A549 (cell line): Measurements from ENCODE around the gene JAML. TPM values are rescaled to one million over a fixed set of nuclear protein-coding genes. Genes with fewer than 3 reads are reported as not detected.

Experiments
- ATAC-seq, 2 experiments: fragments of 200-7000 bp in 1 of 2; fragments of >200 bp in 1 of 2; cut with Nextera tagmentation in 1 of 2; cut with Tn5 transposase in 1 of 2; 3 replicates each; pipeline versions ENCODE4 v1.8.0 to v1.9.1; 2018 to 2020; ENCODE audit warnings: mild to moderate bottlenecking in 1 of 2, moderate library complexity in 1 of 2
- CTCF ChIA-PET: fragments of 300-600 bp; sonication (Branson Sonifier 250); formaldehyde crosslinking; extraction: SDS; loops from one replicate; lab custom pipeline; 2021; ENCODE audit warnings: antibody characterized with exemption, inconsistent platforms; lab: Yijun Ruan, JAX
- POLR2A ChIA-PET: fragments of 350-600 bp; formaldehyde crosslinking; extraction: SDS; loops from one replicate; lab custom pipeline; 2021; ENCODE audit warnings: antibody characterized with exemption, inconsistent platforms; lab: Yijun Ruan, JAX
- DNase-seq, 2 experiments: peaks; one replicate each; pipeline versions ENCODE4 v3.0.0 to v3.0.0-alpha.2; 2011 to 2016; ENCODE audit warnings: low read depth in 1 of 2, low spot score in 1 of 2
- FAIRE-seq: peaks from 2 replicates; lab custom pipeline; 2011; peaks lifted over from hg19 to GRCh38; lab: Jason Lieb, UNC
- H3K27ac ChIP-seq, 2 experiments: fragments of >200 bp; sonication (Bioruptor Twin); formaldehyde crosslinking; 3 replicates each; pipeline ENCODE4 v1.5.1; 2016 to 2017
- H3K4me1 ChIP-seq: fragments of >200 bp; sonication (Bioruptor Twin); formaldehyde crosslinking; 3 replicates; pipeline ENCODE4 v1.6.1; 2016
- H3K4me2 ChIP-seq: fragments of >200 bp; sonication (Bioruptor Twin); formaldehyde crosslinking; 3 replicates; pipeline ENCODE4 v1.6.1; 2016
- H3K4me3 ChIP-seq: fragments of >200 bp; sonication (Bioruptor Twin); formaldehyde crosslinking; 3 replicates; pipeline ENCODE4 v1.5.1; 2016
- H3K9me3 ChIP-seq: fragments of >200 bp; sonication (Bioruptor Twin); formaldehyde crosslinking; 3 replicates; pipeline ENCODE4 v1.6.1; 2016
- BCL3 ChIP-seq: fragments of >200 bp; sonication (Bioruptor Twin); formaldehyde crosslinking; IDR thresholded peaks from 3 replicates; pipeline ENCODE4 v1.6.1; 2016
- CBX2 ChIP-seq: fragments of 200-600 bp; sonication (generic); IDR thresholded peaks from 2 replicates; pipeline ENCODE4 v1.6.1; 2016; ENCODE audit warnings: low read depth, mild to moderate bottlenecking, borderline replicate concordance
- CBX8 ChIP-seq: fragments of 200-600 bp; sonication (generic); IDR thresholded peaks from 2 replicates; pipeline ENCODE4 v1.6.1; 2016
- CEBPB ChIP-seq, 2 experiments: fragments of >200 bp in 1 of 2; sonication (Bioruptor Twin) in 1 of 2; formaldehyde crosslinking in 1 of 2; IDR thresholded peaks; 2 replicates each; pipeline ENCODE4 v1.6.1; 2012 to 2016
- CHD2 ChIP-seq: fragments of 150-350 bp; IDR thresholded peaks from 2 replicates; pipeline ENCODE4 v1.6.1; 2014; ENCODE audit warnings: low read length; ENCODE audit not compliant: partially characterized antibody
- CHD4 ChIP-seq: fragments of 200-600 bp; sonication (generic); IDR thresholded peaks from 2 replicates; pipeline ENCODE4 v1.6.1; 2016; ENCODE audit warnings: antibody characterized with exemption, mild to moderate bottlenecking, borderline replicate concordance
- CTCF ChIP-seq: fragments of >200 bp; sonication (Bioruptor Twin); formaldehyde crosslinking; IDR thresholded peaks from 3 replicates; pipeline ENCODE4 v1.5.1; 2016
- EHMT2 ChIP-seq: fragments of 200-600 bp; sonication (generic); IDR thresholded peaks from 2 replicates; pipeline ENCODE4 v1.6.1; 2016; ENCODE audit warnings: antibody characterized with exemption, low read depth, mild to moderate bottlenecking, moderate library complexity
- ELK1 ChIP-seq: fragments of 150-350 bp; IDR thresholded peaks from 2 replicates; pipeline ENCODE4 v1.6.1; 2014; ENCODE audit warnings: low read depth, mild to moderate bottlenecking, low read length
- EP300 ChIP-seq, 2 experiments: fragments of >200 bp; sonication (Bioruptor Twin); formaldehyde crosslinking; IDR thresholded peaks; 2 replicates in 1 of 2; 3 replicates in 1 of 2; pipeline ENCODE4 v1.6.1; 2016 to 2017
- ESRRA ChIP-seq: fragments of 150-350 bp; IDR thresholded peaks from 2 replicates; pipeline ENCODE4 v1.6.1; 2014; ENCODE audit warnings: mild to moderate bottlenecking, low read length, borderline replicate concordance
- FOSB ChIP-seq: fragments of 250-450 bp; sonication (Bioruptor Pico); IDR thresholded peaks from 2 replicates; pipeline ENCODE4 v1.5.0; 2020; ENCODE audit warnings: mild to moderate bottlenecking, moderate library complexity
- FOXS1 ChIP-seq: fragments of 250-450 bp; sonication (Bioruptor Pico); IDR thresholded peaks from 2 replicates; pipeline ENCODE4 v1.5.0; 2020; ENCODE audit warnings: mild to moderate bottlenecking, moderate library complexity
- HDAC2 ChIP-seq: fragments of 200-600 bp; sonication (generic); IDR thresholded peaks from 2 replicates; pipeline ENCODE4 v1.6.1; 2016
- HES2 ChIP-seq: fragments of >200 bp; sonication (Bioruptor Twin); formaldehyde crosslinking; IDR thresholded peaks from 2 replicates; pipeline ENCODE4 v1.6.1; 2016
- HOXA7 ChIP-seq: fragments of 250-450 bp; sonication (Bioruptor Pico); IDR thresholded peaks from 2 replicates; pipeline ENCODE4 v1.5.0; 2020; ENCODE audit warnings: mild to moderate bottlenecking, moderate library complexity
- HOXB5 ChIP-seq: fragments of 250-450 bp; sonication (Bioruptor Pico); IDR thresholded peaks from 2 replicates; pipeline ENCODE4 v1.5.0; 2020; ENCODE audit warnings: mild to moderate bottlenecking, moderate library complexity
- JUN ChIP-seq, 2 experiments: fragments of >200 bp; sonication (Bioruptor Twin); formaldehyde crosslinking; IDR thresholded peaks; 2 replicates in 1 of 2; 3 replicates in 1 of 2; pipeline ENCODE4 v1.6.1; 2016 to 2017
- JUNB ChIP-seq: fragments of >200 bp; sonication (Bioruptor Twin); formaldehyde crosslinking; IDR thresholded peaks from 2 replicates; pipeline ENCODE4 v1.6.1; 2016
- KDM1A ChIP-seq: fragments of 200-600 bp; sonication (generic); IDR thresholded peaks from 2 replicates; pipeline ENCODE4 v1.6.1; 2016; ENCODE audit warnings: low read depth, mild to moderate bottlenecking
- KDM5A ChIP-seq: fragments of 200-600 bp; sonication (generic); IDR thresholded peaks from 2 replicates; pipeline ENCODE4 v1.6.1; 2016; ENCODE audit warnings: antibody characterized with exemption, mild to moderate bottlenecking
- MAX ChIP-seq: IDR thresholded peaks from 2 replicates; pipeline ENCODE4 v1.6.1; 2012
- NPAS2 ChIP-seq: fragments of 250-450 bp; sonication (Bioruptor Pico); IDR thresholded peaks from 2 replicates; pipeline ENCODE4 v1.8.0; 2022; ENCODE audit warnings: mild to moderate bottlenecking, moderate library complexity, borderline replicate concordance
- NR3C1 ChIP-seq: fragments of >200 bp; sonication (Bioruptor Twin); formaldehyde crosslinking; IDR thresholded peaks from 3 replicates; pipeline ENCODE4 v1.6.1; 2017
- PHF8 ChIP-seq: fragments of 200-600 bp; sonication (generic); IDR thresholded peaks from 2 replicates; pipeline ENCODE4 v1.6.1; 2016; ENCODE audit warnings: low read depth, mild to moderate bottlenecking, antibody characterized with exemption, moderate library complexity, borderline replicate concordance
- POLR2AphosphoS2 ChIP-seq: conservative IDR thresholded peaks from 2 replicates; pipeline ENCODE4 v1.6.1; 2012; ENCODE audit warnings: low read length, improper control_type of control experiment, inconsistent platforms
- RAD21 ChIP-seq, 2 experiments: fragments of >200 bp in 1 of 2; sonication (Bioruptor Twin) in 1 of 2; formaldehyde crosslinking in 1 of 2; IDR thresholded peaks in 1 of 2; conservative IDR thresholded peaks in 1 of 2; 2 replicates in 1 of 2; 3 replicates in 1 of 2; pipeline ENCODE4 v1.6.1; 2012 to 2018; ENCODE audit warnings: inconsistent platforms in 1 of 2
- RARB ChIP-seq: fragments of 250-450 bp; sonication (Bioruptor Pico); IDR thresholded peaks from 2 replicates; pipeline ENCODE4 v1.8.0; 2021; ENCODE audit warnings: mild to moderate bottlenecking, moderate library complexity
- ZC3H11A ChIP-seq: fragments of 450-650 bp; IDR thresholded peaks from 2 replicates; pipeline ENCODE4 v1.6.1; 2014; ENCODE audit warnings: antibody characterized with exemption, mild to moderate bottlenecking
- ZFP36 ChIP-seq: fragments of 450-650 bp; IDR thresholded peaks from 2 replicates; pipeline ENCODE4 v1.6.1; 2014; ENCODE audit warnings: borderline replicate concordance; ENCODE audit not compliant: partially characterized antibody
- ZNF302 ChIP-seq: fragments of 250-450 bp; sonication (Bioruptor Pico); IDR thresholded peaks from 2 replicates; pipeline ENCODE4 v1.9.0; 2021; ENCODE audit warnings: inconsistent platforms, mild to moderate bottlenecking, moderate library complexity
- ZSCAN20 ChIP-seq: fragments of 250-450 bp; sonication (Bioruptor Pico); IDR thresholded peaks from 2 replicates; pipeline ENCODE4 v1.8.0; 2022; ENCODE audit warnings: mild to moderate bottlenecking, moderate library complexity
- WGBS: methylation state at CpG from one replicate; pipeline ENCODE4 v1.1.6; 2017; ENCODE audit errors: missing lambda C conversion rate; 5-methylcytosine and 5-hydroxymethylcytosine counted together
- polyA plus RNA-seq, 4 experiments: library from polyadenylated mRNA; depleted of rRNA in 3 of 4; stranded (reverse); fragments of >200 nt; fragmentation: RNase III in 1 of 4; extraction: RNeasy Plus Mini Kit Qiagen cat#74134 plus additional on column Dnase treatment in 1 of 4; gene quantifications; 2 replicates in 3 of 4; 3 replicates in 1 of 4; pipeline ENCODE4 v1.2.3, GENCODE V29; 2011 to 2017

Gene JAML
- polyA plus RNA-seq, 2 of the 4 experiments (the other 2 are of a cell fraction), result not detected

- Histone ChIP-seq H3K4me3 (no peak overlapping the region), H3K4me1 (no peaks in the 10 kb centered on the region), H3K4me2 (no peak overlapping the region), H3K9me3 (no peaks in the 10 kb centered on the region), H3K27ac (no peak overlapping the region)
- CTCF ChIA-PET, result interaction anchor here (1.1 to 1.7 kb wide), 2 partner anchors 10 to 14 kb away, joined by 3 to 8 read pairs; no protein-coding TSS in a partner anchor
- no peak for FAIRE-seq
- DNase-seq, result no peak
- POLR2A ChIA-PET, result no interaction called here
- ATAC-seq, result no peak
- no peak for TF ChIP-seq BCL3
- no peak for TF ChIP-seq NR3C1
- no peak for TF ChIP-seq HDAC2
- TF ChIP-seq HOXB5, result no peak
- TF ChIP-seq RARB (CRISPR knock-in tag), result no peak
- no peak for TF ChIP-seq ELK1
- no peak for TF ChIP-seq FOXS1 (CRISPR knock-in tag)
- no peak for TF ChIP-seq FOSB (CRISPR knock-in tag)
- no peak for TF ChIP-seq CTCF
- no peak for TF ChIP-seq HOXA7
- no peak for TF ChIP-seq CHD4
- no peak for TF ChIP-seq CBX8
- no peak for TF ChIP-seq ZC3H11A
- TF ChIP-seq RAD21 (conservative IDR thresholded peaks at IDR 0.05 in 1 of 2, IDR thresholded peaks at IDR 0.05 in 1 of 2), result no peak
- TF ChIP-seq PHF8, result no peak
- TF ChIP-seq ZNF302 (CRISPR knock-in tag), result no peak
- TF ChIP-seq EP300 (IDR thresholded peaks at IDR 0.05), result no peak
- no peak for TF ChIP-seq CBX2
- no peak for TF ChIP-seq POLR2AphosphoS2
- WGBS, result 55% methylated on average over 7 of the region's 7 CpGs
Observed at GRCh38 chr11:118212131-118212725, 12.6 kb downstream of the JAML start.

GRCh38 chr11:118211006-118211405 lies 13.8 kb downstream of the JAML start:
- H3K4me3 ChIP-seq, result no peak overlapping the region
- no peak for DNase-seq
- no peaks in the 10 kb centered on the region for H3K9me3 ChIP-seq
- ChIA-PET POLR2A (no interaction called here), CTCF (interaction anchor here (1.0 to 1.7 kb wide), 2 partner anchors 11 to 13 kb away, joined by 4 to 8 read pairs; no protein-coding TSS in a partner anchor)
- H3K4me2 ChIP-seq, result no peak overlapping the region
- TF ChIP-seq NPAS2 (CRISPR knock-in tag) (no peak), JUNB (no peak), ZFP36 (no peak), RARB (CRISPR knock-in tag) (no peak), CBX8 (no peak), CEBPB (IDR thresholded peaks at IDR 0.05) (no peak), EHMT2 (no peak), CHD2 (no peak), CHD4 (no peak), KDM5A (no peak), RAD21 (conservative IDR thresholded peaks at IDR 0.05 in 1 of 2, IDR thresholded peaks at IDR 0.05 in 1 of 2) (no peak), ZSCAN20 (no peak), ESRRA (no peak), JUN (IDR thresholded peaks at IDR 0.05) (no peak), ZNF302 (CRISPR knock-in tag) (no peak), MAX (no peak), HES2 (no peak), HOXA7 (no peak), KDM1A (no peak)
- TF ChIP-seq, all 56 proteins: peak for 0
- Histone ChIP-seq H3K4me1 (no peaks in the 10 kb centered on the region), H3K27ac (no peak overlapping the region)
- WGBS, result 46% methylated on average over 6 of the region's 6 CpGs
- FAIRE-seq, result no peak
- no peak for ATAC-seq
